Measurements from ENCODE around the gene CORT. TPM values are rescaled to one million over a fixed set of nuclear protein-coding genes. Genes with fewer than 3 reads are reported as not detected.

The CORT gene
- polyA plus RNA-seq, 1 donor from 2014 or later, result 0.81 TPM

DNA sequence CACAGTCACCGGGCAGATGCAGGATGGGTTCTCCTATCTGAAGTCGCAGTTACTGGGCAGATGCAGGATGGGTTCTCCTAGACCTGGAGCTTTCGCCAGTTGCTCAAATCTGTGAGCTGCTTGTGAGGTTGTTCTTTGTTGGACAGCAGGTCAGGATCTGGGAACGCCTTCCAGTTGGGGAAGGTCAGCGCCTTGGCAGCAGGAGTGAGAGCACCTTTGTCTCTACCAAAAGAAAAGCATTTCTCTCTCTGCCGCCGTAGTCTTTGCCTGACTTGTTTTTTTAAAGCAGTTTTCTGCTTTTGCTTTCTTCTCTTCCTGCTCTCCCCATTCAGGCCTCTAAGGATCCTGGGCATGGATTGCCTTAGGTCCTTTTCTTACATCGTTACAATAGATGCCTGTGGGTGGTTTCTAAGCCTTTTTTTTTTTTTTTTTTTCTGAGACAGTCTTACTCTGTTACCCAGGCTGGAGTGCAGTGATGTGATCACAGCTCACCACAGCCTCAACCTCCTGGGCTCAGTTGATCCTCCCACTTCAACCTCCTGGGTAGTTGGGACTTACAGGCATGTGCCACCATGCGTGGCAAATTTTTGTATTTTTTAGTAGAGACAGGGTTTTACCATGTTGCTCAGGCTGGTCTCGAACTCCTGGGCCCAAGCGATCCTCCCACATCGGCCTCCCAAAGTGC is 40.6 kb downstream of the CORT start:
- TF ChIP-seq MXI1 (conservative IDR thresholded peaks at IDR 0.05; ENCODE audit: poor library complexity, severe bottlenecking) (no peak), EZH2 (IDR thresholded peaks at IDR 0.05; ENCODE audit: borderline replicate concordance, insufficient read depth, low read length, poor library complexity, severe bottlenecking) (no peak), RAD21 (conservative IDR thresholded peaks at IDR 0.05) (no peak), POLR2AphosphoS5 (IDR thresholded peaks at IDR 0.05) (no peak), EP300 (conservative IDR thresholded peaks at IDR 0.05; ENCODE audit: poor library complexity, severe bottlenecking) (no peak), SMC3 (conservative IDR thresholded peaks at IDR 0.05; ENCODE audit: poor library complexity) (no peak), TAF1 (IDR thresholded peaks at IDR 0.05; ENCODE audit: low read depth) (no peak)
- TF ChIP-seq, protein P1, sequence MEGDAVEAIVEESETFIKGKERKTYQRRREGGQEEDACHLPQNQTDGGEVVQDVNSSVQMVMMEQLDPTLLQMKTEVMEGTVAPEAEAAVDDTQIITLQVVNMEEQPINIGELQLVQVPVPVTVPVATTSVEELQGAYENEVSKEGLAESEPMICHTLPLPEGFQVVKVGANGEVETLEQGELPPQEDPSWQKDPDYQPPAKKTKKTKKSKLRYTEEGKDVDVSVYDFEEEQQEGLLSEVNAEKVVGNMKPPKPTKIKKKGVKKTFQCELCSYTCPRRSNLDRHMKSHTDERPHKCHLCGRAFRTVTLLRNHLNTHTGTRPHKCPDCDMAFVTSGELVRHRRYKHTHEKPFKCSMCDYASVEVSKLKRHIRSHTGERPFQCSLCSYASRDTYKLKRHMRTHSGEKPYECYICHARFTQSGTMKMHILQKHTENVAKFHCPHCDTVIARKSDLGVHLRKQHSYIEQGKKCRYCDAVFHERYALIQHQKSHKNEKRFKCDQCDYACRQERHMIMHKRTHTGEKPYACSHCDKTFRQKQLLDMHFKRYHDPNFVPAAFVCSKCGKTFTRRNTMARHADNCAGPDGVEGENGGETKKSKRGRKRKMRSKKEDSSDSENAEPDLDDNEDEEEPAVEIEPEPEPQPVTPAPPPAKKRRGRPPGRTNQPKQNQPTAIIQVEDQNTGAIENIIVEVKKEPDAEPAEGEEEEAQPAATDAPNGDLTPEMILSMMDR (IDR thresholded peaks at IDR 0.05; ENCODE audit: poor library complexity, severe bottlenecking), result no peak
- TF ChIP-seq, protein P2, sequence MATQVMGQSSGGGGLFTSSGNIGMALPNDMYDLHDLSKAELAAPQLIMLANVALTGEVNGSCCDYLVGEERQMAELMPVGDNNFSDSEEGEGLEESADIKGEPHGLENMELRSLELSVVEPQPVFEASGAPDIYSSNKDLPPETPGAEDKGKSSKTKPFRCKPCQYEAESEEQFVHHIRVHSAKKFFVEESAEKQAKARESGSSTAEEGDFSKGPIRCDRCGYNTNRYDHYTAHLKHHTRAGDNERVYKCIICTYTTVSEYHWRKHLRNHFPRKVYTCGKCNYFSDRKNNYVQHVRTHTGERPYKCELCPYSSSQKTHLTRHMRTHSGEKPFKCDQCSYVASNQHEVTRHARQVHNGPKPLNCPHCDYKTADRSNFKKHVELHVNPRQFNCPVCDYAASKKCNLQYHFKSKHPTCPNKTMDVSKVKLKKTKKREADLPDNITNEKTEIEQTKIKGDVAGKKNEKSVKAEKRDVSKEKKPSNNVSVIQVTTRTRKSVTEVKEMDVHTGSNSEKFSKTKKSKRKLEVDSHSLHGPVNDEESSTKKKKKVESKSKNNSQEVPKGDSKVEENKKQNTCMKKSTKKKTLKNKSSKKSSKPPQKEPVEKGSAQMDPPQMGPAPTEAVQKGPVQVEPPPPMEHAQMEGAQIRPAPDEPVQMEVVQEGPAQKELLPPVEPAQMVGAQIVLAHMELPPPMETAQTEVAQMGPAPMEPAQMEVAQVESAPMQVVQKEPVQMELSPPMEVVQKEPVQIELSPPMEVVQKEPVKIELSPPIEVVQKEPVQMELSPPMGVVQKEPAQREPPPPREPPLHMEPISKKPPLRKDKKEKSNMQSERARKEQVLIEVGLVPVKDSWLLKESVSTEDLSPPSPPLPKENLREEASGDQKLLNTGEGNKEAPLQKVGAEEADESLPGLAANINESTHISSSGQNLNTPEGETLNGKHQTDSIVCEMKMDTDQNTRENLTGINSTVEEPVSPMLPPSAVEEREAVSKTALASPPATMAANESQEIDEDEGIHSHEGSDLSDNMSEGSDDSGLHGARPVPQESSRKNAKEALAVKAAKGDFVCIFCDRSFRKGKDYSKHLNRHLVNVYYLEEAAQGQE (IDR thresholded peaks at IDR 0.05; ENCODE audit: borderline replicate concordance), result no peak
- no peaks in the 10 kb centered on the region for H3K9me3 ChIP-seq (ENCODE audit: low read length)
- H3K9me2 ChIP-seq (ENCODE audit: insufficient read depth, low read length), result no peaks in the 10 kb centered on the region
- no peak overlapping the region for H3K27ac ChIP-seq (ENCODE audit: low read length)
- H4K20me1 ChIP-seq (ENCODE audit: insufficient read depth), result no peaks in the 10 kb centered on the region
- H3K79me2 ChIP-seq (replicated peaks; ENCODE audit: insufficient read depth, low read length), result peaks cover 4% of the 10 kb centered on the region
- no peaks in the 10 kb centered on the region for H3F3A ChIP-seq (ENCODE audit: insufficient read depth, low read length, poor library complexity, severe bottlenecking)
- no peak overlapping the region for H2AFZ ChIP-seq (ENCODE audit: low read depth, low read length)
- no peak overlapping the region for H3K4me3 ChIP-seq (ENCODE audit: low read length)
- no peak overlapping the region for H3K4me2 ChIP-seq (ENCODE audit: low read length)
- H3K27me3 ChIP-seq (ENCODE audit: insufficient read depth, low read depth, low read length), result no peaks in the 10 kb centered on the region
- no peaks in the 10 kb centered on the region for H3K36me3 ChIP-seq (ENCODE audit: insufficient read depth, low read length)
- H3K9ac ChIP-seq (ENCODE audit: low read length), result no peak overlapping the region

DNA sequence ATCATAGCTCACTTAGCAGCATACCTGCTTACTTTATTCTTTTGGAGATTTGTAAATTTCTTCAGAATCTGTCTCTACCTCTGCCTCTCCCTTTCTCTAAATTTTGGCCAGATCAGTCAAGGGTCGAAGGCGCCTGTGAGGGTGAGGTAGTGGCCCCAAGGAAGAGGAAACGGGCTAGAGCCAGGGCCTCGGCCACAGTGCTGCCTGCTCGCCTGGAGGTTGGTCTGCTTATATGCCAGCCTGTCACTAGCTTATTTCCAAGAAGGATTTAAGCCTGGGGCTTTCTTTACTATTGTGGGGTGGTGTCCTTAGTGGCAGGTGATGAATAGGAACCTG is 44.6 kb downstream of the CORT start:
- no peaks in the 10 kb centered on the region for H3K79me2 ChIP-seq (replicated peaks; ENCODE audit: insufficient read depth, low read length)
- H3K4me3 ChIP-seq (ENCODE audit: low read length), result no peak overlapping the region

More for the DNA sequence above, 44.6 kb downstream of the CORT start:
- Histone ChIP-seq H3K27ac (ENCODE audit: low read length) (no peak overlapping the region), H3K36me3 (ENCODE audit: insufficient read depth, low read length) (no peaks in the 10 kb centered on the region), H3K9me3 (ENCODE audit: low read length) (no peaks in the 10 kb centered on the region), H3K27me3 (ENCODE audit: insufficient read depth, low read depth, low read length) (no peaks in the 10 kb centered on the region), H3K9ac (ENCODE audit: low read length) (no peak overlapping the region), H3K4me2 (ENCODE audit: low read length) (no peak overlapping the region), H3K9me2 (ENCODE audit: insufficient read depth, low read length) (no peaks in the 10 kb centered on the region), H3F3A (ENCODE audit: insufficient read depth, low read length, poor library complexity, severe bottlenecking) (no peaks in the 10 kb centered on the region), H2AFZ (ENCODE audit: low read depth, low read length) (no peak overlapping the region), H4K20me1 (ENCODE audit: insufficient read depth) (no peaks in the 10 kb centered on the region)
- no peak for TF ChIP-seq TAF1 (IDR thresholded peaks at IDR 0.05; ENCODE audit: low read depth)
- TF ChIP-seq SMC3 (conservative IDR thresholded peaks at IDR 0.05; ENCODE audit: poor library complexity), result no peak
- no peak for TF ChIP-seq EZH2 (IDR thresholded peaks at IDR 0.05; ENCODE audit: borderline replicate concordance, insufficient read depth, low read length, poor library complexity, severe bottlenecking)
- TF ChIP-seq, protein P2 (IDR thresholded peaks at IDR 0.05; ENCODE audit: borderline replicate concordance), result no peak
- no peak for TF ChIP-seq MXI1 (conservative IDR thresholded peaks at IDR 0.05; ENCODE audit: poor library complexity, severe bottlenecking)
- no peak for TF ChIP-seq POLR2AphosphoS5 (IDR thresholded peaks at IDR 0.05)
- TF ChIP-seq RAD21 (conservative IDR thresholded peaks at IDR 0.05), result no peak
- TF ChIP-seq EP300 (conservative IDR thresholded peaks at IDR 0.05; ENCODE audit: poor library complexity, severe bottlenecking), result no peak
- TF ChIP-seq, protein P1 (IDR thresholded peaks at IDR 0.05; ENCODE audit: poor library complexity, severe bottlenecking), result no peak

Data from neural cell (in vitro differentiated cells).